Subcutaneous adipose tissue (tissue), 4 donors: ENCODE measurements around the gene ARMC9. TPM values are rescaled to one million over a fixed set of nuclear protein-coding genes. Genes with fewer than 3 reads are reported as not detected.

Source experiments
- CTCF ChIP-seq: fragments of 450-650 bp; IDR thresholded peaks from one replicate; pipeline ENCODE4 v1.5.1; 2016; ENCODE audit warnings: low read depth, mild to moderate bottlenecking, control low read depth, antibody characterized with exemption, moderate library complexity
- total RNA-seq, 4 donors: library from RNA; depleted of rRNA; stranded (reverse); fragments of >200 nt; gene quantifications; one replicate each; pipeline ENCODE4 v1.1.0, GENCODE V29; 2016

Gene ARMC9
- total RNA-seq, 4 donors from 2014 or later: 0.98 to 16.5 (median 4.6) TPM

- TF ChIP-seq CTCF: no peak
Observed at GRCh38 chr2:231397011-231397927, 198.8 kb downstream of the ARMC9 start.

GRCh38 chr2:231397928-231398294 is 199.5 kb downstream of the ARMC9 start:
- TF ChIP-seq CTCF: no peak

GRCh38 chr2:231398585-231398984 is 200.2 kb downstream of the ARMC9 start:
- no peak for TF ChIP-seq CTCF

- TF ChIP-seq CTCF: no peak
Observed at GRCh38 chr2:231399046-231399852, 200.8 kb downstream of the ARMC9 start.

GRCh38 chr2:231399853-231400680 is 201.6 kb downstream of the ARMC9 start:
- TF ChIP-seq CTCF: no peak

- no peak for TF ChIP-seq CTCF
Observed at GRCh38 chr2:231409776-231410175, 211.3 kb downstream of the ARMC9 start.
